Liver (tissue), 9 donors: Measurements from ENCODE around the gene CHRM5. TPM values are rescaled to one million over a fixed set of nuclear protein-coding genes. Genes with fewer than 3 reads are reported as not detected.

Experiments
- DNase-seq: peaks from one replicate; pipeline ENCODE4 v3.0.0-alpha.2; 2017; ENCODE audit warnings: low spot score
- H3K27ac ChIP-seq, 2 donors: one replicate each; pipeline ENCODE4 v1.7.0; 2013; ENCODE audit warnings: inconsistent platforms in 2 of 2, low read length in 2 of 2, control low read depth in 1 of 2, low read depth in 1 of 2, mild to moderate bottlenecking in 1 of 2
- H3K27me3 ChIP-seq, 4 donors: one replicate each; pipeline versions ENCODE4 v1.6.1 to v1.7.0; 2013; ENCODE audit warnings: low read length in 3 of 4, inconsistent platforms in 1 of 4, mild to moderate bottlenecking in 1 of 4, moderate library complexity in 1 of 4; ENCODE audit not compliant: control insufficient read depth in 4 of 4, insufficient read depth in 4 of 4
- H3K36me3 ChIP-seq, 4 donors: one replicate each; pipeline versions ENCODE4 v1.6.1 to v1.7.0; 2013; ENCODE audit warnings: low read length in 3 of 4, mild to moderate bottlenecking in 3 of 4, low read depth in 1 of 4, moderate library complexity in 1 of 4; ENCODE audit not compliant: control insufficient read depth in 4 of 4, insufficient read depth in 3 of 4
- H3K4me1 ChIP-seq, 4 donors: one replicate each; pipeline versions ENCODE4 v1.6.1 to v1.7.0; 2013; ENCODE audit warnings: low read length in 3 of 4, mild to moderate bottlenecking in 3 of 4, moderate library complexity in 1 of 4; ENCODE audit not compliant: control insufficient read depth in 4 of 4, insufficient read depth in 4 of 4
- H3K4me3 ChIP-seq, 3 donors: one replicate each; pipeline versions ENCODE4 v1.6.1 to v1.7.0; 2013; ENCODE audit warnings: low read length in 3 of 3, control low read depth in 1 of 3, low read depth in 1 of 3, mild to moderate bottlenecking in 1 of 3
- H3K9ac ChIP-seq, 2 donors: one replicate each; pipeline ENCODE4 v1.7.0; 2013; ENCODE audit warnings: low read length in 2 of 2, mild to moderate bottlenecking in 2 of 2, moderate library complexity in 2 of 2, control low read depth in 1 of 2, low read depth in 1 of 2
- H3K9me3 ChIP-seq, 4 donors: one replicate each; pipeline versions ENCODE4 v1.6.1 to v1.7.0; 2013; ENCODE audit warnings: low read length in 3 of 4; ENCODE audit not compliant: control insufficient read depth in 4 of 4
- EGR1 ChIP-seq, 2 donors: IDR thresholded peaks; 2 replicates each; pipeline ENCODE4 v1.6.1; 2016 to 2018; ENCODE audit warnings: antibody characterized with exemption in 2 of 2, low read depth in 2 of 2
- FOXA1 ChIP-seq: IDR thresholded peaks from 2 replicates; pipeline ENCODE4 v1.6.1; 2016; ENCODE audit warnings: antibody characterized with exemption
- FOXA2 ChIP-seq: IDR thresholded peaks from 2 replicates; pipeline ENCODE4 v1.6.1; 2016; ENCODE audit warnings: antibody characterized with exemption
- GABPA ChIP-seq, 2 donors: IDR thresholded peaks in 1 of 2; conservative IDR thresholded peaks in 1 of 2; 2 replicates each; pipeline ENCODE4 v1.6.1; 2016; ENCODE audit warnings: antibody characterized with exemption in 2 of 2, mild to moderate bottlenecking in 1 of 2, moderate library complexity in 1 of 2
- HNF4G ChIP-seq: IDR thresholded peaks from 2 replicates; pipeline ENCODE4 v1.6.1; 2016; ENCODE audit warnings: antibody characterized with exemption
- JUND ChIP-seq, 2 donors: IDR thresholded peaks; 2 replicates each; pipeline ENCODE4 v1.6.1; 2016; ENCODE audit warnings: antibody characterized with exemption in 2 of 2
- NR2F2 ChIP-seq: IDR thresholded peaks from 2 replicates; pipeline ENCODE4 v1.6.1; 2016; ENCODE audit warnings: antibody characterized with exemption
- RAD21 ChIP-seq, 2 donors: IDR thresholded peaks; 2 replicates each; pipeline ENCODE4 v1.6.1; 2016; ENCODE audit warnings: antibody characterized with exemption in 2 of 2, mild to moderate bottlenecking in 2 of 2
- RXRA ChIP-seq, 2 donors: IDR thresholded peaks; 2 replicates each; pipeline ENCODE4 v1.6.1; 2017 to 2018; ENCODE audit warnings: antibody characterized with exemption in 2 of 2, mild to moderate bottlenecking in 1 of 2
- SP1 ChIP-seq: IDR thresholded peaks from 2 replicates; pipeline ENCODE4 v1.6.1; 2018; ENCODE audit warnings: antibody characterized with exemption, mild to moderate bottlenecking
- TAF1 ChIP-seq: conservative IDR thresholded peaks from 2 replicates; pipeline ENCODE4 v1.6.1; 2016; ENCODE audit warnings: antibody characterized with exemption, mild to moderate bottlenecking
- YY1 ChIP-seq: IDR thresholded peaks from 2 replicates; pipeline ENCODE4 v1.6.1; 2016; ENCODE audit warnings: antibody characterized with exemption, mild to moderate bottlenecking
- WGBS: extraction: QIAGEN DNeasy Blood & Tissue Kit; methylation state at CpG from one replicate; pipeline ENCODE4 v1.1.7; 2013; 5-methylcytosine and 5-hydroxymethylcytosine counted together
- polyA plus RNA-seq, 2 donors: library from polyadenylated mRNA; stranded (reverse) in 1 of 2; unstranded in 1 of 2; fragments of 200-250 nt in 1 of 2; fragments of >200 nt in 1 of 2; fragmentation: Nextera tagmentation in 1 of 2; extraction: Ambion mirVana in 1 of 2; gene quantifications; one replicate each; pipeline versions ENCODE4 v1.2.1 to v1.2.3, GENCODE V29; 2013 to 2015
- total RNA-seq, 2 donors: library from RNA; depleted of rRNA; stranded (reverse); fragments of >200 nt; gene quantifications; one replicate each; pipeline ENCODE4 v1.2.3, GENCODE V29; 2014
- TF ChIP-seq, protein P1 (sequence below): IDR thresholded peaks from 2 replicates; pipeline ENCODE4 v1.6.1; 2016; ENCODE audit warnings: antibody characterized with exemption
- TF ChIP-seq, protein P2 (sequence below): IDR thresholded peaks from 2 replicates; pipeline ENCODE4 v1.6.1; 2016; ENCODE audit warnings: antibody characterized with exemption
- TF ChIP-seq, protein P3 (sequence below): IDR thresholded peaks from 2 replicates; pipeline ENCODE4 v1.6.1; 2016; ENCODE audit warnings: antibody characterized with exemption
- TF ChIP-seq, protein P4 (sequence below): IDR thresholded peaks from 2 replicates; pipeline ENCODE4 v1.6.1; 2016; ENCODE audit warnings: antibody characterized with exemption, mild to moderate bottlenecking
- TF ChIP-seq, protein P5 (sequence below): fragments of 150-350 bp; IDR thresholded peaks from 2 replicates; pipeline ENCODE4 v1.5.1; 2017; ENCODE audit warnings: improper control_type of control experiment, low read depth, low read length; ENCODE audit not compliant: missing input control
- donor health status: healthy.
- donor health status: healthy.
- donor health status: healthy.
- donor health status: healthy.
- donor health status: healthy.

The CHRM5 gene
- total and polyA plus RNA-seq, 4 donors = 0.38 TPM; not detected in 3

DNA sequence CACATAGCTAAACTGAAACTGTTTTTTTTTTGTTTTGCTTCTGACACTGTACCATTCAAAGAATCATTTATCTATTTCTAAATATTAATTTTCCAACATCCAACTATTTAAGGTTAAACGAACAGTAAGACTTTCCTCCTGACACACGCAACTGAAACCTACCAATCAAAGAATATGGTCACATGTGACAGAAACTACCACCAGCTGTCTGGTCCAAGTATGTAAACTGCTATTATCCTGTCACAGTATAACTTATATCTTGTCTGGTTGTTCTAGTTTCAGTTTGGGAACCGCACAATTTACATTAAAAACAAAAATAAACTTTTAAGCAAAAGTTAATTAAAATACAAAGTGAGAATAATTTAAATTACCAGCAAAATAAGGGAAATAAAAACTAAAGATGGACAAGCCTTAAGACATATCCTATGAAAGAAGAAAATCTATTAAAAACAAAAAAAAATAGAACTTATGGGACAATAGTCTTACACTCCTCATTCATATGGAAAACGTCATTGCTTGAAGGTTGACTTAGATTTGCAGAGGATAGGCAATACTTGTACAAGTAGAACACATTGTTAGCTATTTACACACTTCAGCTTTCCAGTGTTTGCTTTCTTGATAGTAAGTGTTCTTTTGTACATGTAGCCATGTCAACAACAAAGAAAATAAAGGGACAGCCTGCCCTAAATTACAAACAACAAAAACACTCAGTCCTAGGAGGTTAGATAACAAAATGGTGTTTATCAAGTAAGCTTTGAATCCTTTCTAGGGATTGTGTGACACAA lies 26.8 kb upstream of the CHRM5 start:
- DNase-seq = no peak
- H3K9ac ChIP-seq = no peak overlapping the region
- no peaks in the 10 kb centered on the region for H3K4me1 ChIP-seq
- WGBS = 73% methylated on average over 4 of the region's 4 CpGs
- H3K36me3 ChIP-seq = peaks cover 0 to under 1% (median 0%) of the 10 kb centered on the region in 4 donors
- no peaks in the 10 kb centered on the region for H3K9me3 ChIP-seq
- H3K27me3 ChIP-seq = no peaks in the 10 kb centered on the region
- H3K27ac ChIP-seq = no peak overlapping the region
- no peak for TF ChIP-seq TAF1
- no peak for TF ChIP-seq FOXA1
- TF ChIP-seq, protein P1, sequence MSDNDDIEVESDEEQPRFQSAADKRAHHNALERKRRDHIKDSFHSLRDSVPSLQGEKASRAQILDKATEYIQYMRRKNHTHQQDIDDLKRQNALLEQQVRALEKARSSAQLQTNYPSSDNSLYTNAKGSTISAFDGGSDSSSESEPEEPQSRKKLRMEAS = no peak
- no peak for TF ChIP-seq EGR1 (IDR thresholded peaks at IDR 0.05; ENCODE audit: low read depth in 2 of 2)
- no peak for TF ChIP-seq RAD21 (IDR thresholded peaks at IDR 0.05)
- no peak for TF ChIP-seq FOXA2
- no peak for TF ChIP-seq JUND (IDR thresholded peaks at IDR 0.05)
- TF ChIP-seq, protein P2, sequence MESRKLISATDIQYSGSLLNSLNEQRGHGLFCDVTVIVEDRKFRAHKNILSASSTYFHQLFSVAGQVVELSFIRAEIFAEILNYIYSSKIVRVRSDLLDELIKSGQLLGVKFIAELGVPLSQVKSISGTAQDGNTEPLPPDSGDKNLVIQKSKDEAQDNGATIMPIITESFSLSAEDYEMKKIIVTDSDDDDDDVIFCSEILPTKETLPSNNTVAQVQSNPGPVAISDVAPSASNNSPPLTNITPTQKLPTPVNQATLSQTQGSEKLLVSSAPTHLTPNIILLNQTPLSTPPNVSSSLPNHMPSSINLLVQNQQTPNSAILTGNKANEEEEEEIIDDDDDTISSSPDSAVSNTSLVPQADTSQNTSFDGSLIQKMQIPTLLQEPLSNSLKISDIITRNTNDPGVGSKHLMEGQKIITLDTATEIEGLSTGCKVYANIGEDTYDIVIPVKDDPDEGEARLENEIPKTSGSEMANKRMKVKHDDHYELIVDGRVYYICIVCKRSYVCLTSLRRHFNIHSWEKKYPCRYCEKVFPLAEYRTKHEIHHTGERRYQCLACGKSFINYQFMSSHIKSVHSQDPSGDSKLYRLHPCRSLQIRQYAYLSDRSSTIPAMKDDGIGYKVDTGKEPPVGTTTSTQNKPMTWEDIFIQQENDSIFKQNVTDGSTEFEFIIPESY = no peak
- TF ChIP-seq RXRA (IDR thresholded peaks at IDR 0.05) = no peak
- TF ChIP-seq NR2F2 = no peak
- no peak for TF ChIP-seq YY1
- TF ChIP-seq, protein P3, sequence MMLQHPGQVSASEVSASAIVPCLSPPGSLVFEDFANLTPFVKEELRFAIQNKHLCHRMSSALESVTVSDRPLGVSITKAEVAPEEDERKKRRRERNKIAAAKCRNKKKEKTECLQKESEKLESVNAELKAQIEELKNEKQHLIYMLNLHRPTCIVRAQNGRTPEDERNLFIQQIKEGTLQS = no peak
- no peak for TF ChIP-seq HNF4G
- TF ChIP-seq, protein P4, sequence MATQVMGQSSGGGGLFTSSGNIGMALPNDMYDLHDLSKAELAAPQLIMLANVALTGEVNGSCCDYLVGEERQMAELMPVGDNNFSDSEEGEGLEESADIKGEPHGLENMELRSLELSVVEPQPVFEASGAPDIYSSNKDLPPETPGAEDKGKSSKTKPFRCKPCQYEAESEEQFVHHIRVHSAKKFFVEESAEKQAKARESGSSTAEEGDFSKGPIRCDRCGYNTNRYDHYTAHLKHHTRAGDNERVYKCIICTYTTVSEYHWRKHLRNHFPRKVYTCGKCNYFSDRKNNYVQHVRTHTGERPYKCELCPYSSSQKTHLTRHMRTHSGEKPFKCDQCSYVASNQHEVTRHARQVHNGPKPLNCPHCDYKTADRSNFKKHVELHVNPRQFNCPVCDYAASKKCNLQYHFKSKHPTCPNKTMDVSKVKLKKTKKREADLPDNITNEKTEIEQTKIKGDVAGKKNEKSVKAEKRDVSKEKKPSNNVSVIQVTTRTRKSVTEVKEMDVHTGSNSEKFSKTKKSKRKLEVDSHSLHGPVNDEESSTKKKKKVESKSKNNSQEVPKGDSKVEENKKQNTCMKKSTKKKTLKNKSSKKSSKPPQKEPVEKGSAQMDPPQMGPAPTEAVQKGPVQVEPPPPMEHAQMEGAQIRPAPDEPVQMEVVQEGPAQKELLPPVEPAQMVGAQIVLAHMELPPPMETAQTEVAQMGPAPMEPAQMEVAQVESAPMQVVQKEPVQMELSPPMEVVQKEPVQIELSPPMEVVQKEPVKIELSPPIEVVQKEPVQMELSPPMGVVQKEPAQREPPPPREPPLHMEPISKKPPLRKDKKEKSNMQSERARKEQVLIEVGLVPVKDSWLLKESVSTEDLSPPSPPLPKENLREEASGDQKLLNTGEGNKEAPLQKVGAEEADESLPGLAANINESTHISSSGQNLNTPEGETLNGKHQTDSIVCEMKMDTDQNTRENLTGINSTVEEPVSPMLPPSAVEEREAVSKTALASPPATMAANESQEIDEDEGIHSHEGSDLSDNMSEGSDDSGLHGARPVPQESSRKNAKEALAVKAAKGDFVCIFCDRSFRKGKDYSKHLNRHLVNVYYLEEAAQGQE = no peak
- no peak for TF ChIP-seq GABPA (IDR thresholded peaks at IDR 0.05 in 1 of 2, conservative IDR thresholded peaks at IDR 0.05 in 1 of 2)
- TF ChIP-seq SP1 = no peak
- TF ChIP-seq, protein P5, sequence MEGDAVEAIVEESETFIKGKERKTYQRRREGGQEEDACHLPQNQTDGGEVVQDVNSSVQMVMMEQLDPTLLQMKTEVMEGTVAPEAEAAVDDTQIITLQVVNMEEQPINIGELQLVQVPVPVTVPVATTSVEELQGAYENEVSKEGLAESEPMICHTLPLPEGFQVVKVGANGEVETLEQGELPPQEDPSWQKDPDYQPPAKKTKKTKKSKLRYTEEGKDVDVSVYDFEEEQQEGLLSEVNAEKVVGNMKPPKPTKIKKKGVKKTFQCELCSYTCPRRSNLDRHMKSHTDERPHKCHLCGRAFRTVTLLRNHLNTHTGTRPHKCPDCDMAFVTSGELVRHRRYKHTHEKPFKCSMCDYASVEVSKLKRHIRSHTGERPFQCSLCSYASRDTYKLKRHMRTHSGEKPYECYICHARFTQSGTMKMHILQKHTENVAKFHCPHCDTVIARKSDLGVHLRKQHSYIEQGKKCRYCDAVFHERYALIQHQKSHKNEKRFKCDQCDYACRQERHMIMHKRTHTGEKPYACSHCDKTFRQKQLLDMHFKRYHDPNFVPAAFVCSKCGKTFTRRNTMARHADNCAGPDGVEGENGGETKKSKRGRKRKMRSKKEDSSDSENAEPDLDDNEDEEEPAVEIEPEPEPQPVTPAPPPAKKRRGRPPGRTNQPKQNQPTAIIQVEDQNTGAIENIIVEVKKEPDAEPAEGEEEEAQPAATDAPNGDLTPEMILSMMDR = no peak
- no peak overlapping the region for H3K4me3 ChIP-seq
